Measurements from ENCODE around the gene NBAS. TPM values are rescaled to one million over a fixed set of nuclear protein-coding genes. Genes with fewer than 3 reads are reported as not detected.

NBAS gene
- total and polyA plus RNA-seq, 2 of the 13 experiments (the other 11 are each of a cell fraction or from before 2014, with no cell fraction given) = 33.6 to 58.7 TPM

DNA sequence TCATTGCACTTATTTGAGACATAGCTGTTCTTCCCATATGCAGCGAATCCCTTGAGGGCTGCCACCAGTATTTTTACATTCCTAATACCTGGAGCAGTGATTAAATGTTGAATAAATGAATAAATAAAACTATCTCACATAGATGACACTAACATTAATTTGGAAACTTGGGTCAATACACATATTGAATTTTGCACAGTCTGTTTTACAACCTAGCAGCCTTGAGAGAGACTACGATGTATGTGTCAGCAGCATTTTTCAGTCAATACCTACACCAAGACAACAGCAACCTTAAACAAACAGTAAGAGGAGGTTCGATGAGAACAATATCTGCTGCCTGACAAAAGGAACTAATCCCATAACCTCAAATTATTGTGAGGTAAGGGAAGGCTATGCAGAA, 53.4 kb downstream of the NBAS start (continued):
- TF ChIP-seq PRDM4 (CRISPR knock-in tag; IDR thresholded peaks at IDR 0.05; ENCODE audit: borderline replicate concordance) (no peak), ZNF12 (CRISPR knock-in tag; IDR thresholded peaks at IDR 0.05) (no peak), DRAP1 (CRISPR knock-in tag; IDR thresholded peaks at IDR 0.05) (no peak), TBX3 (IDR thresholded peaks at IDR 0.05; ENCODE audit: borderline replicate concordance) (no peak)

GRCh38 chr2:15507061-15507460, 54.1 kb downstream of the NBAS start:
- FAIRE-seq (no peak), ATAC-seq (no peak), DNase-seq (ENCODE audit: low spot score) (no peak)
- no peaks in the 10 kb centered on the region for H3K27me3 ChIP-seq (ENCODE audit: control insufficient read depth in 1 of 2, insufficient read depth in 2 of 2, low read length in 2 of 2)
- ChIA-PET POLR2A (no interaction called here), CTCF (ENCODE audit: low intra/inter-chr PET ratio, low total read pairs) (no interaction called here)
- TF ChIP-seq KLF9 (CRISPR knock-in tag; IDR thresholded peaks at IDR 0.05; ENCODE audit: low read depth) (no peak), ZBTB42 (CRISPR knock-in tag; IDR thresholded peaks at IDR 0.05) (no peak), ZNF652 (CRISPR knock-in tag; IDR thresholded peaks at IDR 0.05; ENCODE audit: borderline replicate concordance, low read depth) (no peak), HNRNPL (IDR thresholded peaks at IDR 0.05; ENCODE audit: low read depth, low read length) (no peak), ZBTB21 (CRISPR knock-in tag; IDR thresholded peaks at IDR 0.05) (no peak), GATAD1 (CRISPR knock-in tag; IDR thresholded peaks at IDR 0.05) (no peak), SP4 (CRISPR knock-in tag; IDR thresholded peaks at IDR 0.05) (no peak)
- TF ChIP-seq, protein P1, sequence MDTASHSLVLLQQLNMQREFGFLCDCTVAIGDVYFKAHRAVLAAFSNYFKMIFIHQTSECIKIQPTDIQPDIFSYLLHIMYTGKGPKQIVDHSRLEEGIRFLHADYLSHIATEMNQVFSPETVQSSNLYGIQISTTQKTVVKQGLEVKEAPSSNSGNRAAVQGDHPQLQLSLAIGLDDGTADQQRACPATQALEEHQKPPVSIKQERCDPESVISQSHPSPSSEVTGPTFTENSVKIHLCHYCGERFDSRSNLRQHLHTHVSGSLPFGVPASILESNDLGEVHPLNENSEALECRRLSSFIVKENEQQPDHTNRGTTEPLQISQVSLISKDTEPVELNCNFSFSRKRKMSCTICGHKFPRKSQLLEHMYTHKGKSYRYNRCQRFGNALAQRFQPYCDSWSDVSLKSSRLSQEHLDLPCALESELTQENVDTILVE (CRISPR knock-in tag; IDR thresholded peaks at IDR 0.05) = no peak
- TF ChIP-seq, protein P2, sequence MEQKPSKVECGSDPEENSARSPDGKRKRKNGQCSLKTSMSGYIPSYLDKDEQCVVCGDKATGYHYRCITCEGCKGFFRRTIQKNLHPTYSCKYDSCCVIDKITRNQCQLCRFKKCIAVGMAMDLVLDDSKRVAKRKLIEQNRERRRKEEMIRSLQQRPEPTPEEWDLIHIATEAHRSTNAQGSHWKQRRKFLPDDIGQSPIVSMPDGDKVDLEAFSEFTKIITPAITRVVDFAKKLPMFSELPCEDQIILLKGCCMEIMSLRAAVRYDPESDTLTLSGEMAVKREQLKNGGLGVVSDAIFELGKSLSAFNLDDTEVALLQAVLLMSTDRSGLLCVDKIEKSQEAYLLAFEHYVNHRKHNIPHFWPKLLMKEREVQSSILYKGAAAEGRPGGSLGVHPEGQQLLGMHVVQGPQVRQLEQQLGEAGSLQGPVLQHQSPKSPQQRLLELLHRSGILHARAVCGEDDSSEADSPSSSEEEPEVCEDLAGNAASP (CRISPR knock-in tag; IDR thresholded peaks at IDR 0.05; ENCODE audit: borderline replicate concordance) = no peak
- TF ChIP-seq, protein P3, sequence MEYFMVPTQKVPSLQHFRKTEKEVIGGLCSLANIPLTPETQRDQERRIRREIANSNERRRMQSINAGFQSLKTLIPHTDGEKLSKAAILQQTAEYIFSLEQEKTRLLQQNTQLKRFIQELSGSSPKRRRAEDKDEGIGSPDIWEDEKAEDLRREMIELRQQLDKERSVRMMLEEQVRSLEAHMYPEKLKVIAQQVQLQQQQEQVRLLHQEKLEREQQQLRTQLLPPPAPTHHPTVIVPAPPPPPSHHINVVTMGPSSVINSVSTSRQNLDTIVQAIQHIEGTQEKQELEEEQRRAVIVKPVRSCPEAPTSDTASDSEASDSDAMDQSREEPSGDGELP (IDR thresholded peaks at IDR 0.05; ENCODE audit: borderline replicate concordance, low read depth) = no peak
- no peaks in the 10 kb centered on the region for H3K79me2 ChIP-seq (ENCODE audit: insufficient read depth, low read length)
- BruUV-seq (replicated peaks) = no TSS peak
- H3K27ac ChIP-seq (ENCODE audit: extremely low read length, insufficient read depth, low read length) = no peak overlapping the region
- 93% methylated on average over 1 of the region's 1 CpG for WGBS (ENCODE audit: low lambda C conversion rate)
- H4K20me1 ChIP-seq (ENCODE audit: insufficient read depth, low read length) = no peaks in the 10 kb centered on the region
- peaks cover 10 to 51% of the 10 kb centered on the region in 2 experiments for H3K36me3 ChIP-seq (replicated peaks in 1 of 2; ENCODE audit: control insufficient read depth in 1 of 2, insufficient read depth in 2 of 2, low read length in 2 of 2)
- no peak overlapping the region for H3K4me2 ChIP-seq (ENCODE audit: low read depth, low read length)
- in situ Hi-C loops (cut with HindIII; ENCODE audit: extremely low pct_ligation_motif_present, low pct_unique_long_range_greater_than_20kb) = no loop called here
- H3K9me3 ChIP-seq (ENCODE audit: low read length) = no peaks in the 10 kb centered on the region
- H3K9ac ChIP-seq (ENCODE audit: insufficient read depth, low read depth, low read length) = no peak overlapping the region
- H3K4me3 ChIP-seq (replicated peaks in 1 of 3; ENCODE audit: insufficient read depth in 1 of 3, low read depth in 2 of 3, low read length in 3 of 3) = no peak overlapping the region
- intact Hi-C loops (cut with micrococcal nuclease; ENCODE audit: unreplicated experiment) = no loop called here
- no peak overlapping the region for H2AFZ ChIP-seq (ENCODE audit: low read length)
- H3K4me1 ChIP-seq (ENCODE audit: insufficient read depth, low read length) = no peaks in the 10 kb centered on the region

Data from HepG2 (cell line).